Trophoblast cell (in vitro differentiated cells and primary cell): ENCODE results near the gene ABCA13.

ENCODE experiments used
- DNase-seq, 2 donors: peaks; one replicate each; pipeline ENCODE4 v3.0.0-alpha.2; 2016
- H2AFZ ChIP-seq: 2 replicates; pipeline ENCODE4 v1.6.1; 2013; ENCODE audit warnings: low read length, moderate library complexity, mild to moderate bottlenecking; ENCODE audit not compliant: insufficient read depth, poor library complexity
- H2AK5ac ChIP-seq: 2 replicates; pipeline ENCODE4 v1.6.1; 2013; ENCODE audit warnings: mild to moderate bottlenecking, low read length
- H2BK120ac ChIP-seq: 2 replicates; pipeline ENCODE4 v1.6.1; 2013; ENCODE audit warnings: low read length, mild to moderate bottlenecking, moderate library complexity; ENCODE audit not compliant: insufficient read depth, poor library complexity
- H2BK12ac ChIP-seq: 2 replicates; pipeline ENCODE4 v1.6.1; 2013; ENCODE audit warnings: mild to moderate bottlenecking, low read length, moderate library complexity
- H2BK5ac ChIP-seq: 2 replicates; pipeline ENCODE4 v1.6.1; 2013; ENCODE audit warnings: low read length, low read depth, moderate library complexity, mild to moderate bottlenecking; ENCODE audit not compliant: poor library complexity
- H3K14ac ChIP-seq: 2 replicates; pipeline ENCODE4 v1.6.1; 2013; ENCODE audit warnings: mild to moderate bottlenecking, low read length
- H3K18ac ChIP-seq: 2 replicates; pipeline ENCODE4 v1.6.1; 2013; ENCODE audit warnings: mild to moderate bottlenecking, low read length
- H3K23ac ChIP-seq: 2 replicates; pipeline ENCODE4 v1.6.1; 2013; ENCODE audit warnings: low read length
- H3K27ac ChIP-seq: 2 replicates; pipeline ENCODE4 v1.5.1; 2013; ENCODE audit warnings: low read depth, mild to moderate bottlenecking, inconsistent platforms, low read length, moderate library complexity
- H3K27me3 ChIP-seq: 2 replicates; pipeline ENCODE4 v1.6.1; 2013; ENCODE audit warnings: inconsistent platforms, mild to moderate bottlenecking, low read length, moderate library complexity; ENCODE audit not compliant: insufficient read depth
- H3K36me3 ChIP-seq, 2 experiments: 1 replicate in 1 of 2; 2 replicates in 1 of 2; pipeline ENCODE4 v1.6.1; 2013; ENCODE audit warnings: low read length in 2 of 2, mild to moderate bottlenecking in 2 of 2, moderate library complexity in 1 of 2; ENCODE audit not compliant: insufficient read depth in 2 of 2, control insufficient read depth in 1 of 2
- H3K4ac ChIP-seq: 2 replicates; pipeline ENCODE4 v1.6.1; 2013; ENCODE audit warnings: low read depth, mild to moderate bottlenecking, low read length, moderate library complexity
- H3K4me1 ChIP-seq, 2 experiments: 1 replicate in 1 of 2; 2 replicates in 1 of 2; pipeline ENCODE4 v1.6.1; 2013; ENCODE audit warnings: low read length in 2 of 2, mild to moderate bottlenecking in 2 of 2, moderate library complexity in 1 of 2; ENCODE audit not compliant: insufficient read depth in 2 of 2, control insufficient read depth in 1 of 2
- H3K4me2 ChIP-seq: 2 replicates; pipeline ENCODE4 v1.6.1; 2013; ENCODE audit warnings: inconsistent platforms, mild to moderate bottlenecking, low read length, moderate library complexity
- H3K4me3 ChIP-seq: 2 replicates; pipeline ENCODE4 v1.5.1; 2013; ENCODE audit warnings: mild to moderate bottlenecking, low read depth, low read length, inconsistent platforms
- H3K79me1 ChIP-seq: one replicate; pipeline ENCODE4 v1.6.1; 2013; ENCODE audit warnings: low read length
- H3K79me2 ChIP-seq: 2 replicates; pipeline ENCODE4 v1.6.1; 2013; ENCODE audit warnings: low read length, mild to moderate bottlenecking; ENCODE audit not compliant: control insufficient read depth, insufficient read depth, poor library complexity
- H3K9ac ChIP-seq: 2 replicates; pipeline ENCODE4 v1.6.1; 2013; ENCODE audit warnings: mild to moderate bottlenecking, low read length
- H3K9me3 ChIP-seq: 2 replicates; pipeline ENCODE4 v1.6.1; 2013; ENCODE audit warnings: low read depth, mild to moderate bottlenecking, control low read depth, inconsistent platforms, low read length; ENCODE audit not compliant: insufficient read depth
- H4K12ac ChIP-seq: 2 replicates; pipeline ENCODE4 v1.6.1; 2013; ENCODE audit warnings: low read depth, mild to moderate bottlenecking, low read length, moderate library complexity
- H4K8ac ChIP-seq: 2 replicates; pipeline ENCODE4 v1.6.1; 2013; ENCODE audit warnings: low read depth, mild to moderate bottlenecking, low read length, moderate library complexity
- H4K91ac ChIP-seq: one replicate; pipeline ENCODE4 v1.6.1; 2013; ENCODE audit warnings: low read depth, mild to moderate bottlenecking, low read length, moderate library complexity
- WGBS: extraction: QIAGEN DNeasy Blood & Tissue Kit; methylation state at CpG from one replicate; pipeline ENCODE4 v1.1.7; 2013; ENCODE audit warnings: missing lambda C conversion rate; ENCODE audit not compliant: insufficient read length, insufficient coverage; ENCODE audit errors: extremely low coverage; 5-methylcytosine and 5-hydroxymethylcytosine counted together

Gene ABCA13

DNA sequence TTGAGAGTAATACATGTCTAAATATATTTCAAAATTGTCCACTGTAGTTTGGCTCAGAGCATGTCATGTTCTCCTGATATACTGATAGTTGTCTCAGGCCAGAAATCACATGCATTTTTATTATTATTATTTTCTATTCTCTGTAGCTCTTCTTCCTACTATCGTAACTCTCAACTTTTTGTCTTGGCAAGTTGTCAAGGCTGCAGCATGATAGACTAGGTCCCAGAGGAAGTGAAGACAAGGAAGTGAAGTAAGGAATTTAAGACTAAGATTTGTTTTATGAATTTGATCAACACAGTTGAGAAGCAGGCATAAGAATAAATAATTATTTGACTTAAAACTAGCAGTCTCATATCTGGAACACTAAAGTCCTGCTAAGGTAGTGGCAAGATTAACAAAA, 369.5 kb downstream of the ABCA13 start:
- DNase-seq = no peak
- Histone ChIP-seq H2AFZ (no peak overlapping the region), H4K8ac (no peak overlapping the region), H3K23ac (no peak overlapping the region), H2BK12ac (no peak overlapping the region), H3K79me1 (no peaks in the 10 kb centered on the region), H3K4ac (no peak overlapping the region), H3K9me3 (peaks cover 4% of the 10 kb centered on the region), H2AK5ac (no peak overlapping the region), H2BK120ac (no peak overlapping the region), H3K18ac (no peak overlapping the region), H3K4me1 (no peaks in the 10 kb centered on the region), H4K12ac (no peak overlapping the region), H3K79me2 (no peaks in the 10 kb centered on the region), H4K91ac (no peak overlapping the region), H3K36me3 (no peaks in the 10 kb centered on the region), H2BK5ac (no peak overlapping the region), H3K4me3 (no peak overlapping the region), H3K27me3 (no peaks in the 10 kb centered on the region), H3K4me2 (no peak overlapping the region), H3K27ac (no peak overlapping the region), H3K9ac (no peak overlapping the region), H3K14ac (no peak overlapping the region)
- no CpG with 5 or more reads among the region's 1 CpG for WGBS

DNA sequence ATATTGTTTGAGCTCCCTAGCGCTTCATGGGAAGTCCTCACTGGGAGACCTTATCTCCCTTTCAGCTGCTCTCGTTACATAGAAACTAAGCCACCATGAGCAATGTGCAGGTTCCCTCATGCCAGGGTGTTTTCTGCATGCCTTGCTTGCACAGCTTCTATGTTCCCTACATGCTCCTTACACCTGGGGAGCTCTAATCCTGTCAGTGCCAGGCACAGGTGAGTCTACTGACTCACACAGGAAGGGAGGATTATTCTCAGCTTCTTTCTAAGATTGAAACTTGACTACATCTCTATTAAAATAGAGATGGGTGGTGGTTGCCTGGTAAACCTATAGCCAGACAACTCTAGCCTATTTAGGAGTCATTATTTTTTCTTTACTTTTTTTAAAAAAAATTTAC, 377.4 kb downstream of the ABCA13 start:
- no peak overlapping the region for H3K18ac ChIP-seq
- H3K9ac ChIP-seq = no peak overlapping the region
- no CpG with 5 or more reads among the region's 2 CpGs for WGBS
- H2BK5ac ChIP-seq = no peak overlapping the region
- no peak overlapping the region for H2BK12ac ChIP-seq
- no peak overlapping the region for H3K27ac ChIP-seq
- H3K9me3 ChIP-seq = no peaks in the 10 kb centered on the region
- H3K4ac ChIP-seq = no peak overlapping the region
- no peak overlapping the region for H4K8ac ChIP-seq
- no peaks in the 10 kb centered on the region for H3K79me2 ChIP-seq
- DNase-seq = no peak
- no peaks in the 10 kb centered on the region for H3K27me3 ChIP-seq
- H3K4me2 ChIP-seq = no peak overlapping the region
- H4K12ac ChIP-seq = no peak overlapping the region
- no peaks in the 10 kb centered on the region for H3K36me3 ChIP-seq
- H3K14ac ChIP-seq = no peak overlapping the region
- H3K79me1 ChIP-seq = no peaks in the 10 kb centered on the region
- no peaks in the 10 kb centered on the region for H3K4me1 ChIP-seq
- H2AFZ ChIP-seq = no peak overlapping the region
- H4K91ac ChIP-seq = no peak overlapping the region
- no peak overlapping the region for H3K23ac ChIP-seq
- H2BK120ac ChIP-seq = no peak overlapping the region
- no peak overlapping the region for H2AK5ac ChIP-seq
- no peak overlapping the region for H3K4me3 ChIP-seq

DNA sequence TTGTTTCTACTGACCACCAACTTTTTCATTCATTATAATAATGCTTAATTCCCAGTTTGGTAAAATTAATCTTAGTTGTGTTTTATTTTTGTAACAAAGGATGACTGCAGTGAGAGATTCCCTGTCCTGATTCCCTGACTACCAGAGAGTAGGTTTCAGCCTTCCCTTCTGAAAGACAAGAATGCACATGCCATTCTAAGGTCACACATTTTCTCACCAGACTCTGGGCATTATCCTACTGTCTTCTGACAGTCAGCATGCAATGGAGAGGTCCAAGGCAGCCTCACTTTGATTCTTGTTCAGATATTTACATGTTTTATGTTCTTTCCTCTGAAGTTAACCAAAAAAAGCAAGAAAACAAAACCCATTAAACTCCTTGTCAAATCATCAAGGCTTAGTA, 380.4 kb downstream of the ABCA13 start:
- no peak overlapping the region for H4K12ac ChIP-seq
- H2BK5ac ChIP-seq = no peak overlapping the region
- H3K9ac ChIP-seq = no peak overlapping the region
- no peaks in the 10 kb centered on the region for H3K27me3 ChIP-seq
- H3K23ac ChIP-seq = no peak overlapping the region
- H3K4me2 ChIP-seq = no peak overlapping the region
- H2BK120ac ChIP-seq = no peak overlapping the region
- H3K27ac ChIP-seq = no peak overlapping the region
- H4K91ac ChIP-seq = no peak overlapping the region
- no peak overlapping the region for H3K4me3 ChIP-seq
- H2AFZ ChIP-seq = no peak overlapping the region
- no peak for DNase-seq
- no peaks in the 10 kb centered on the region for H3K79me1 ChIP-seq
- H3K9me3 ChIP-seq = no peaks in the 10 kb centered on the region
- H3K4ac ChIP-seq = no peak overlapping the region
- no peak overlapping the region for H4K8ac ChIP-seq
- no peak overlapping the region for H2BK12ac ChIP-seq
- H3K18ac ChIP-seq = no peak overlapping the region
- H3K36me3 ChIP-seq = no peaks in the 10 kb centered on the region
- no peaks in the 10 kb centered on the region for H3K79me2 ChIP-seq
- no peak overlapping the region for H2AK5ac ChIP-seq
- no peaks in the 10 kb centered on the region for H3K4me1 ChIP-seq
- no peak overlapping the region for H3K14ac ChIP-seq

DNA sequence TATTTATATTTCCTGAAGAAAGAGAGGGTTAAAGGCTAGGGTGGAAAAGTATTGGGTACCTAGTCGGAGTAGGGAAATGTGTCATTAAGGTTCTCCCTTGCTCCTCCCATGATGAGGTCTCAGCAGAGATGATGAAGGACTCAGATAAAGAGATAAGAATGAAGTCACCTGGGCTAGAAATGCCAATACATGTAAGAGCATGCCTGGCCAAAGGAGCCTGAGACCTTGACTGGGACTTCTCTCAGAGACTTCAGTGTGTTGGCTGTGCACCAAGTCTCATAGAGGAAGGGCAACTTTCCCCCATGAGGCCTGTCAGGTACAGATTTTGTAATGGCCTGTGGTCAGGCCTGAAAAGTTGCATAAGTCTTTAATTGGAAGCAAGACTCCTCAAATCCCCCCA, 392.1 kb downstream of the ABCA13 start:
- Histone ChIP-seq H3K27me3 (no peaks in the 10 kb centered on the region), H3K4ac (no peak overlapping the region), H3K18ac (no peak overlapping the region), H3K9ac (no peak overlapping the region), H3K23ac (no peak overlapping the region), H2AK5ac (no peak overlapping the region), H3K79me2 (no peaks in the 10 kb centered on the region), H2BK12ac (no peak overlapping the region), H3K9me3 (peaks cover 4% of the 10 kb centered on the region), H3K4me2 (no peak overlapping the region), H4K12ac (no peak overlapping the region), H3K36me3 (no peaks in the 10 kb centered on the region), H3K27ac (no peak overlapping the region), H4K91ac (no peak overlapping the region), H3K14ac (no peak overlapping the region), H4K8ac (no peak overlapping the region), H2AFZ (no peak overlapping the region), H3K79me1 (no peaks in the 10 kb centered on the region), H2BK5ac (no peak overlapping the region), H3K4me3 (no peak overlapping the region), H2BK120ac (no peak overlapping the region), H3K4me1 (no peaks in the 10 kb centered on the region)
- DNase-seq = no peak
- no CpG with 5 or more reads among the region's 1 CpG for WGBS

DNA sequence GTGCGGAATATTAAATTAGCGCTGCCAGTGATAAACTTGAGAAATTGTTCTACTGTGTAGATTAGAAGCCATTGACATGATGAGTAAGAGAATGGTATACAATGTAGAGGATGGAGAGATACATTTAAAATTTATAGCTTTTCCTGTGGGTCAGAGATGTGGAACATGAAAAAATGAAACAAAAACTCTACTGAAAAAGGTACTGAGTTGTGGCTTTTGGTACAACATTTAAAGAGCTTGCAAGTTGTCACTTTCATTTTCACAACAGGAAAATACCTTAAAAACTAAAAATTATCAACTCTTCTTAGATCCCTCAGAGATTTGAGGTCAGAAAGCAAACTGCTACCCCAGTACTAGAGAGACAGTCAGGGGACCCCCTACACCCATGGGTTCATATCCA, 404.3 kb downstream of the ABCA13 start:
- no peak overlapping the region for H2BK12ac ChIP-seq
- no peak overlapping the region for H2BK120ac ChIP-seq
- H3K18ac ChIP-seq = no peak overlapping the region
- no peaks in the 10 kb centered on the region for H3K79me1 ChIP-seq
- no peak overlapping the region for H2AFZ ChIP-seq
- no peak overlapping the region for H3K14ac ChIP-seq
- no peaks in the 10 kb centered on the region for H3K36me3 ChIP-seq
- no peak overlapping the region for H4K91ac ChIP-seq
- H3K9ac ChIP-seq = no peak overlapping the region
- H3K27ac ChIP-seq = no peak overlapping the region
- no CpG with 5 or more reads among the region's 2 CpGs for WGBS
- no peak overlapping the region for H3K23ac ChIP-seq
- DNase-seq = no peak
- no peaks in the 10 kb centered on the region for H3K9me3 ChIP-seq
- no peaks in the 10 kb centered on the region for H3K27me3 ChIP-seq
- H3K4me3 ChIP-seq = no peak overlapping the region
- H3K79me2 ChIP-seq = no peaks in the 10 kb centered on the region
- no peak overlapping the region for H2BK5ac ChIP-seq
- no peaks in the 10 kb centered on the region for H3K4me1 ChIP-seq
- H4K12ac ChIP-seq = no peak overlapping the region
- H3K4ac ChIP-seq = no peak overlapping the region
- H4K8ac ChIP-seq = no peak overlapping the region
- H3K4me2 ChIP-seq = no peak overlapping the region
- no peak overlapping the region for H2AK5ac ChIP-seq
